Activated CD8-positive, alpha-beta memory T cell treated with anti-CD3 and anti-CD28 coated beads for 4 hours (primary cell): Measurements from ENCODE around the gene PA2G4.
"Not testable (repeated sequence)": the region's sequence is repeated elsewhere in the genome, so short reads cannot be mapped to it uniquely, and the experiment has no call there.

ENCODE experiments used
- DNase-seq, 2 donors: peaks; one replicate each; pipeline ENCODE4 v3.0.0-alpha.2; 2020; ENCODE audit warnings: low read depth in 2 of 2

Gene PA2G4

GRCh38 chr12:56099787-56100186 lies 4.6 kb upstream of the PA2G4 start:
- DNase-seq, result no peak

- no peak for DNase-seq
These were observed 3.3 kb upstream of the PA2G4 start for GRCh38 chr12:56101045-56101444.

- no peak for DNase-seq
These were observed 1.7 kb upstream of the PA2G4 start for GRCh38 chr12:56102683-56103065.

GRCh38 chr12:56103066-56103711 lies 1.2 kb upstream of the PA2G4 start:
- DNase-seq, result no peak

GRCh38 chr12:56103823-56104108 lies 593 bp upstream of the PA2G4 start:
- no peak for DNase-seq

GRCh38 chr12:56104815-56105608 lies 653 bp downstream of the PA2G4 start:
- DNase-seq, result no peak

GRCh38 chr12:56105609-56105902 lies 1.2 kb downstream of the PA2G4 start:
- no peak for DNase-seq

- no peak for DNase-seq
These were observed 2.9 kb downstream of the PA2G4 start for GRCh38 chr12:56107242-56107641.

- no peak for DNase-seq
These were observed 6.2 kb downstream of the PA2G4 start for GRCh38 chr12:56110571-56110970.

- DNase-seq, result no peak
These were observed 9.7 kb downstream of the PA2G4 start for GRCh38 chr12:56114084-56114483.

GRCh38 chr12:56115329-56115728 lies 11.0 kb downstream of the PA2G4 start:
- no peak for DNase-seq

GRCh38 chr12:56116267-56117081 lies 12.1 kb downstream of the PA2G4 start, which contains the start of gene RPL41:
TSS of gene RPL41 (plus strand) at chr12:56116633.
- DNase-seq, result peak; percentile 87 to 92

GRCh38 chr12:56117082-56117706 lies 12.8 kb downstream of the PA2G4 start:
- DNase-seq, result not testable (repeated sequence)

GRCh38 chr12:56117778-56118687 lies 13.7 kb downstream of the PA2G4 start, which contains the start of gene ZC3H10:
TSS of gene ZC3H10 (plus strand) at chr12:56118266. CDS start at chr12:56120563, 2,297 bp downstream.
- peak; percentile 94 to 98 for DNase-seq

- DNase-seq, result no peak
These were observed 14.5 kb downstream of the PA2G4 start for GRCh38 chr12:56118688-56119357.

GRCh38 chr12:56119361-56119796 lies 15.0 kb downstream of the PA2G4 start:
- DNase-seq, result peak in 1 of 2 donors; percentile 30

GRCh38 chr12:56120158-56120846 lies 15.9 kb downstream of the PA2G4 start:
- DNase-seq, result no peak

GRCh38 chr12:56121204-56121870 lies 17.0 kb downstream of the PA2G4 start:
- DNase-seq, result no peak

- DNase-seq, result no peak
These were observed 18.3 kb downstream of the PA2G4 start for GRCh38 chr12:56122637-56123036.
